HepG2 (cell line): ENCODE measurements around the gene NOP9. TPM values are rescaled to one million over a fixed set of nuclear protein-coding genes. Genes with fewer than 3 reads are reported as not detected.

Source experiments
- ATAC-seq: fragments of 200-7000 bp; cut with Tn5 transposase; 3 replicates; pipeline ENCODE4 v1.9.1; 2020; ENCODE audit warnings: mild to moderate bottlenecking, moderate library complexity
- BruUV-seq: library from RNA; stranded (reverse); fragments of 400-500 nt; replicated peaks from 2 replicates; lab custom pipeline; 2021; lab: Mats Ljungman, UMichigan
- CTCF ChIA-PET: fragments of 300-600 bp; formaldehyde crosslinking; extraction: SDS; loops from one replicate; lab custom pipeline; 2021; ENCODE audit warnings: low total read pairs, inconsistent platforms, low intra/inter-chr PET ratio; lab: Yijun Ruan, JAX
- POLR2A ChIA-PET: fragments of 350-600 bp; sonication (Branson Sonifier 250); formaldehyde crosslinking; loops from one replicate; lab custom pipeline; 2020; ENCODE audit warnings: antibody characterized with exemption, inconsistent platforms; lab: Yijun Ruan, JAX
- DNase-seq: peaks from one replicate; pipeline ENCODE4 v3.0.0-alpha.2; 2015; ENCODE audit warnings: low spot score
- FAIRE-seq: peaks from 3 replicates; lab custom pipeline; 2011; peaks lifted over from hg19 to GRCh38; lab: Jason Lieb, UNC
- H2AFZ ChIP-seq: one replicate; pipeline ENCODE4 v1.6.1; 2011; ENCODE audit warnings: low read length, inconsistent platforms
- H3K27ac ChIP-seq: fragments of 300-600 bp; 3 replicates; pipeline ENCODE4 v1.8.0; 2011; ENCODE audit warnings: mixed run types, mild to moderate bottlenecking, mixed read lengths, low read length, inconsistent platforms; ENCODE audit not compliant: insufficient read depth; ENCODE audit errors: extremely low read length
- H3K27me3 ChIP-seq, 2 experiments: fragments of 200-600 bp in 1 of 2; 2 replicates in 1 of 2; 3 replicates in 1 of 2; pipeline versions ENCODE4 v1.6.0 to v1.8.0; 2011; ENCODE audit warnings: low read length in 2 of 2, mild to moderate bottlenecking in 2 of 2, moderate library complexity in 2 of 2, inconsistent platforms in 1 of 2; ENCODE audit not compliant: insufficient read depth in 2 of 2, control insufficient read depth in 1 of 2
- H3K36me3 ChIP-seq, 2 experiments: fragments of 200-600 bp in 1 of 2; replicated peaks in 1 of 2; 2 replicates in 1 of 2; 3 replicates in 1 of 2; pipeline versions ENCODE4 v1.5.1 to v1.8.0; 2011; ENCODE audit warnings: low read length in 2 of 2, inconsistent platforms in 1 of 2; ENCODE audit not compliant: insufficient read depth in 2 of 2, control insufficient read depth in 1 of 2
- H3K4me1 ChIP-seq: 2 replicates; pipeline ENCODE4 v1.5.1; 2012; ENCODE audit warnings: low read length, inconsistent platforms; ENCODE audit not compliant: insufficient read depth
- H3K4me2 ChIP-seq: 2 replicates; pipeline ENCODE4 v1.6.0; 2011; ENCODE audit warnings: low read depth, low read length, inconsistent platforms
- H3K4me3 ChIP-seq, 3 experiments: fragments of 200-600 bp in 1 of 3; sonication (generic), shearing (Covaris generic) in 1 of 3; replicated peaks in 1 of 3; 2 replicates each; pipeline ENCODE4 v1.5.1; 2011 to 2016; ENCODE audit warnings: low read length in 3 of 3, inconsistent platforms in 2 of 3, low read depth in 2 of 3, mild to moderate bottlenecking in 2 of 3, control low read depth in 1 of 3, mixed read lengths in 1 of 3; ENCODE audit not compliant: insufficient read depth in 1 of 3
- H3K79me2 ChIP-seq: one replicate; pipeline ENCODE4 v1.6.1; 2011; ENCODE audit warnings: low read length, inconsistent platforms; ENCODE audit not compliant: insufficient read depth
- H3K9ac ChIP-seq: 2 replicates; pipeline ENCODE4 v1.6.0; 2011; ENCODE audit warnings: mild to moderate bottlenecking, low read depth, low read length, inconsistent platforms; ENCODE audit not compliant: insufficient read depth
- H3K9me3 ChIP-seq: 2 replicates; pipeline ENCODE4 v1.5.1; 2012; ENCODE audit warnings: mild to moderate bottlenecking, low read length
- H4K20me1 ChIP-seq: 2 replicates; pipeline ENCODE4 v1.6.0; 2011; ENCODE audit warnings: inconsistent platforms, mild to moderate bottlenecking, low read length, moderate library complexity; ENCODE audit not compliant: insufficient read depth
- ARNT ChIP-seq: fragments of 450-650 bp; IDR thresholded peaks from 2 replicates; pipeline ENCODE4 v1.6.1; 2017
- ATF7-NPFF ChIP-seq: sonication (generic); formaldehyde crosslinking; IDR thresholded peaks from 2 replicates; pipeline ENCODE4 v1.8.1; 2023; ENCODE audit warnings: mild to moderate bottlenecking, low read depth, missing genetic modification reagents, moderate library complexity
- CCAR2 ChIP-seq: fragments of 200-400 bp; formaldehyde crosslinking; optimal IDR thresholded peaks from 2 replicates; pipeline ENCODE3; 2018; ENCODE audit warnings: low read depth, mild to moderate bottlenecking, low read length, moderate library complexity
- FOXC1 ChIP-seq: sonication (generic); formaldehyde crosslinking; IDR thresholded peaks from 2 replicates; pipeline ENCODE4 v1.8.0; 2022; ENCODE audit warnings: mild to moderate bottlenecking, missing genetic modification reagents, borderline replicate concordance
- HMG20B ChIP-seq: conservative IDR thresholded peaks from 2 replicates; pipeline ENCODE4 v1.6.1; 2016; ENCODE audit warnings: missing genetic modification reagents, missing compliant biosample characterization
- KDM5B ChIP-seq: sonication (generic); formaldehyde crosslinking; IDR thresholded peaks from 2 replicates; pipeline ENCODE4 v1.4.0; 2020; ENCODE audit warnings: missing genetic modification reagents, mild to moderate bottlenecking, borderline replicate concordance
- NCOA1 ChIP-seq: sonication (generic); formaldehyde crosslinking; IDR thresholded peaks from 2 replicates; pipeline ENCODE4 v1.9.0; 2021; ENCODE audit warnings: missing genetic modification reagents
- NFYC ChIP-seq: IDR thresholded peaks from 2 replicates; pipeline ENCODE4 v1.6.1; 2016; ENCODE audit warnings: missing genetic modification reagents, missing compliant biosample characterization
- POLR2A ChIP-seq, 2 experiments: IDR thresholded peaks; 2 replicates each; pipeline ENCODE4 v1.6.1; 2011; ENCODE audit warnings: low read depth in 2 of 2, low read length in 2 of 2, mild to moderate bottlenecking in 1 of 2, moderate library complexity in 1 of 2; ENCODE audit not compliant: insufficient read depth in 1 of 2
- SMAD9 ChIP-seq: sonication (generic); formaldehyde crosslinking; IDR thresholded peaks from 2 replicates; pipeline ENCODE4 v1.5.1; 2020; ENCODE audit warnings: mild to moderate bottlenecking, missing genetic modification reagents
- SMARCC2 ChIP-seq: fragments of 450-650 bp; IDR thresholded peaks from 2 replicates; pipeline ENCODE4 v1.6.1; 2017; ENCODE audit warnings: antibody characterized with exemption, mild to moderate bottlenecking
- TCF12 ChIP-seq, 2 experiments: fragments of 450-650 bp in 1 of 2; sonication (generic) in 1 of 2; formaldehyde crosslinking in 1 of 2; IDR thresholded peaks; 2 replicates each; pipeline versions ENCODE4 v1.6.1 to v1.8.0; 2017 to 2022; ENCODE audit warnings: antibody characterized with exemption in 1 of 2, mild to moderate bottlenecking in 1 of 2, missing genetic modification reagents in 1 of 2, moderate library complexity in 1 of 2
- ZMAT3 ChIP-seq: sonication (generic); formaldehyde crosslinking; conservative IDR thresholded peaks from 2 replicates; pipeline ENCODE4 v1.7.0; 2021; ENCODE audit warnings: missing genetic modification reagents
- ZNF101 ChIP-seq: sonication (generic); formaldehyde crosslinking; IDR thresholded peaks from 2 replicates; pipeline ENCODE4 v1.4.0; 2020; ENCODE audit warnings: mild to moderate bottlenecking, low read depth, missing genetic modification reagents, borderline replicate concordance
- ZNF230 ChIP-seq: sonication (generic); formaldehyde crosslinking; IDR thresholded peaks from 2 replicates; pipeline ENCODE4 v1.4.0; 2020; ENCODE audit warnings: mild to moderate bottlenecking, missing genetic modification reagents
- ZNF354B ChIP-seq: sonication (generic); formaldehyde crosslinking; IDR thresholded peaks from 2 replicates; pipeline ENCODE4 v1.8.0; 2022; ENCODE audit warnings: mild to moderate bottlenecking, missing genetic modification reagents
- ZNF766 ChIP-seq: sonication (generic); formaldehyde crosslinking; IDR thresholded peaks from 2 replicates; pipeline ENCODE4 v1.5.0; 2020; ENCODE audit warnings: missing genetic modification reagents, borderline replicate concordance
- WGBS: methylation state at CpG from one replicate; pipeline ENCODE4 v1.1.6; 2017; ENCODE audit warnings: low lambda C conversion rate; 5-methylcytosine and 5-hydroxymethylcytosine counted together
- in situ Hi-C: cut with HindIII; loops from 2 replicates; pipeline ENCODE4 v1.10.0; 2017; ENCODE audit warnings: low pct_unique_long_range_greater_than_20kb; ENCODE audit not compliant: extremely low pct_ligation_motif_present
- intact Hi-C: fragments of 100-400 bp; cut with micrococcal nuclease; formaldehyde crosslinking; loops from one replicate; pipeline ENCODE4 v1.10.0; 2022; ENCODE audit not compliant: unreplicated experiment
- polyA plus RNA-seq, 8 experiments: library from polyadenylated mRNA; depleted of rRNA in 3 of 8; stranded (reverse) in 7 of 8; unstranded in 1 of 8; fragments of >200 nt; fragmentation: Illumina TruSeq in 4 of 8; extraction: Trizol in 4 of 8; gene quantifications; 2 replicates each; pipeline versions ENCODE4 v1.2.1 to v1.2.3, GENCODE V29; 2011 to 2016; ENCODE audit warnings: low read depth in 4 of 8, missing spikeins in 1 of 8, mixed read lengths in 1 of 8; ENCODE audit not compliant: insufficient read depth in 1 of 8
- total RNA-seq, 5 experiments: library from RNA; depleted of rRNA; stranded (reverse); fragments of >200 nt; fragmentation: Illumina TruSeq; extraction: Trizol; gene quantifications; 2 replicates each; pipeline ENCODE4 v1.2.3, GENCODE V29; 2016; ENCODE audit warnings: low read depth in 1 of 5
- TF ChIP-seq, protein P1 (sequence below): sonication (generic); formaldehyde crosslinking; IDR thresholded peaks from 2 replicates; pipeline ENCODE4 v1.5.1; 2020; ENCODE audit warnings: mild to moderate bottlenecking, missing genetic modification reagents, moderate library complexity
- TF ChIP-seq, protein P2 (sequence below): sonication (generic); formaldehyde crosslinking; IDR thresholded peaks from 2 replicates; pipeline ENCODE4 v1.4.0; 2020; ENCODE audit warnings: missing genetic modification reagents, mild to moderate bottlenecking, borderline replicate concordance
- TF ChIP-seq, protein P3 (sequence below): sonication (generic); formaldehyde crosslinking; conservative IDR thresholded peaks from 2 replicates; pipeline ENCODE4 v1.4.0; 2020; ENCODE audit warnings: missing genetic modification reagents

Gene NOP9
- total and polyA plus RNA-seq, 2 of the 13 experiments (the other 11 are each of a cell fraction or from before 2014, with no cell fraction given) = 24.5 to 61.6 TPM

DNA sequence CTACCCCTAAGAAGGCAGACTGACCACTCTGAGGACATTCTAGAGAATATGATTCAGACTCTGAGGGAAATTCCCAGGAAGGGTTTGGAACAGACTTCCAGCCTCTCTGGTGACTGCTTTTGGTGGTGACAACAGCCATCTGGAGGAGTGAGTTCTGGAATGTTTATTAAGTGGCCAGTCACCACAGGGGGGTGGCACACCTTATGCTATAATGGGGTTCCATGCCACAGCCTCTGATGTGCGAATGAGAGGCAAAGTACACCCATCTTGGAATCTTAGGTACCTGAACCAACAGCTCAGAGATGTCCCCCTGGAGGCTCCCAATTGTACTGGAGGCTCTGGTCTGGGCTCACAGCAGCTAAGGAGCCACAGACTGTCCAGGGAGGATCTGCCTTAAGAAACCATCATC is 47.8 kb upstream of the NOP9 start:
- Histone ChIP-seq H3K27ac (peak overlapping the region; percentile 59), H3K36me3 (peaks cover 0 to 1% of the 10 kb centered on the region in 2 experiments; a peak in 1 of 5 replicates), H3K27me3 (no peaks in the 10 kb centered on the region), H3K4me3 (no peak overlapping the region), H3K9me3 (no peaks in the 10 kb centered on the region), H3K4me2 (peak overlapping the region; percentile 59), H3K4me1 (peaks cover 35% of the 10 kb centered on the region), H2AFZ (no peak overlapping the region), H3K9ac (peak overlapping the region; percentile 61), H4K20me1 (no peaks in the 10 kb centered on the region), H3K79me2 (no peaks in the 10 kb centered on the region)
- no TSS peak for BruUV-seq
- FAIRE-seq = no peak
- 100% methylated on average over 1 of the region's 1 CpG for WGBS
- POLR2A ChIA-PET = interaction anchor here (0.6 to 13.2 kb wide), 30 partner anchors 9 to 931 kb away, joined by 3 to 254 read pairs (median 5); partner anchors contain the start of genes CBLN3, CHMP4A, CIDEB and DCAF11
- in situ Hi-C loops (no loop called here), intact Hi-C loops (loop anchor here (1.0 kb wide), 1 partner anchor 19 kb away; the partner anchor contains the start of gene RABGGTA)
- DNase-seq = no peak
- CTCF ChIA-PET = interaction anchor here (1.6 kb wide), 1 partner anchor 9 kb away, joined by 5 read pairs; the partner anchor contains the start of gene TINF2
- peak; percentile 32 for ATAC-seq
- TF ChIP-seq, protein P1, sequence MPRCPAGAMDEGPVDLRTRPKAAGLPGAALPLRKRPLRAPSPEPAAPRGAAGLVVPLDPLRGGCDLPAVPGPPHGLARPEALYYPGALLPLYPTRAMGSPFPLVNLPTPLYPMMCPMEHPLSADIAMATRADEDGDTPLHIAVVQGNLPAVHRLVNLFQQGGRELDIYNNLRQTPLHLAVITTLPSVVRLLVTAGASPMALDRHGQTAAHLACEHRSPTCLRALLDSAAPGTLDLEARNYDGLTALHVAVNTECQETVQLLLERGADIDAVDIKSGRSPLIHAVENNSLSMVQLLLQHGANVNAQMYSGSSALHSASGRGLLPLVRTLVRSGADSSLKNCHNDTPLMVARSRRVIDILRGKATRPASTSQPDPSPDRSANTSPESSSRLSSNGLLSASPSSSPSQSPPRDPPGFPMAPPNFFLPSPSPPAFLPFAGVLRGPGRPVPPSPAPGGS (CRISPR knock-in tag) = 0 out of 2 replicates have a peak, but pooled peaks have one; percentile 63
- TF ChIP-seq NFYC (no peak; the same call in 1 of the 2 replicates), ARNT (no peak), CCAR2 (no peak), POLR2A (IDR thresholded peaks at IDR 0.05; ENCODE audit: insufficient read depth in 1 of 2, low read depth in 2 of 2, low read length in 2 of 2) (0 out of 4 replicates have a peak, but pooled peaks of 1 of the 2 experiments have one; percentile 2), ZNF101 (CRISPR knock-in tag) (no peak), KDM5B (CRISPR knock-in tag) (0 out of 2 replicates have a peak, but pooled peaks have one; percentile 63), HMG20B (no peak), FOXC1 (CRISPR knock-in tag) (peak; percentile 77; the same call in 1 of the 2 replicates), TCF12 (IDR thresholded peaks at IDR 0.05) (no peak), TCF12 (CRISPR knock-in tag; IDR thresholded peaks at IDR 0.05) (0 out of 2 replicates have a peak, but pooled peaks have one; percentile 10), ZNF354B (CRISPR knock-in tag) (0 out of 2 replicates have a peak, but pooled peaks have one; percentile 38), SMAD9 (CRISPR knock-in tag) (peak; percentile 21; the same call in 1 of the 2 replicates), NCOA1 (CRISPR knock-in tag) (peak; percentile 56; the same call in 1 of the 2 replicates), ATF7-NPFF (CRISPR knock-in tag) (0 out of 2 replicates have a peak, but pooled peaks have one; percentile 20), ZNF766 (CRISPR knock-in tag) (no peak), ZMAT3 (CRISPR knock-in tag) (peak; percentile 47; the same call in 1 of the 2 replicates), ZNF230 (0 out of 2 replicates have a peak, but pooled peaks have one; percentile 21), SMARCC2 (no peak)
- TF ChIP-seq, protein P2, sequence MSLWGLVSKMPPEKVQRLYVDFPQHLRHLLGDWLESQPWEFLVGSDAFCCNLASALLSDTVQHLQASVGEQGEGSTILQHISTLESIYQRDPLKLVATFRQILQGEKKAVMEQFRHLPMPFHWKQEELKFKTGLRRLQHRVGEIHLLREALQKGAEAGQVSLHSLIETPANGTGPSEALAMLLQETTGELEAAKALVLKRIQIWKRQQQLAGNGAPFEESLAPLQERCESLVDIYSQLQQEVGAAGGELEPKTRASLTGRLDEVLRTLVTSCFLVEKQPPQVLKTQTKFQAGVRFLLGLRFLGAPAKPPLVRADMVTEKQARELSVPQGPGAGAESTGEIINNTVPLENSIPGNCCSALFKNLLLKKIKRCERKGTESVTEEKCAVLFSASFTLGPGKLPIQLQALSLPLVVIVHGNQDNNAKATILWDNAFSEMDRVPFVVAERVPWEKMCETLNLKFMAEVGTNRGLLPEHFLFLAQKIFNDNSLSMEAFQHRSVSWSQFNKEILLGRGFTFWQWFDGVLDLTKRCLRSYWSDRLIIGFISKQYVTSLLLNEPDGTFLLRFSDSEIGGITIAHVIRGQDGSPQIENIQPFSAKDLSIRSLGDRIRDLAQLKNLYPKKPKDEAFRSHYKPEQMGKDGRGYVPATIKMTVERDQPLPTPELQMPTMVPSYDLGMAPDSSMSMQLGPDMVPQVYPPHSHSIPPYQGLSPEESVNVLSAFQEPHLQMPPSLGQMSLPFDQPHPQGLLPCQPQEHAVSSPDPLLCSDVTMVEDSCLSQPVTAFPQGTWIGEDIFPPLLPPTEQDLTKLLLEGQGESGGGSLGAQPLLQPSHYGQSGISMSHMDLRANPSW = no peak
- TF ChIP-seq, protein P3, sequence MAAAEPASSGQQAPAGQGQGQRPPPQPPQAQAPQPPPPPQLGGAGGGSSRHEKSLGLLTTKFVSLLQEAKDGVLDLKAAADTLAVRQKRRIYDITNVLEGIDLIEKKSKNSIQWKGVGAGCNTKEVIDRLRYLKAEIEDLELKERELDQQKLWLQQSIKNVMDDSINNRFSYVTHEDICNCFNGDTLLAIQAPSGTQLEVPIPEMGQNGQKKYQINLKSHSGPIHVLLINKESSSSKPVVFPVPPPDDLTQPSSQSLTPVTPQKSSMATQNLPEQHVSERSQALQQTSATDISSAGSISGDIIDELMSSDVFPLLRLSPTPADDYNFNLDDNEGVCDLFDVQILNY (CRISPR knock-in tag) = 0 out of 2 replicates have a peak, but pooled peaks have one; percentile 6
